Prostate gland (tissue), 2 donors: ENCODE measurements around the gene MTMR4. TPM values are rescaled to one million over a fixed set of nuclear protein-coding genes. Genes with fewer than 3 reads are reported as not detected.

ENCODE experiments used
- DNase-seq: peaks from one replicate; pipeline ENCODE4 v3.0.0-alpha.2; 2019; ENCODE audit warnings: low spot score
- H3K27ac ChIP-seq, 2 donors: fragments of 200-600 bp; sonication (generic); 2 replicates each; pipeline ENCODE4 v1.5.1; 2017 to 2019
- H3K27me3 ChIP-seq: fragments of 200-600 bp; sonication (generic); replicated peaks from 2 replicates; pipeline ENCODE4 v1.5.1; 2019; ENCODE audit not compliant: insufficient read depth
- H3K36me3 ChIP-seq, 2 donors: fragments of 200-600 bp; sonication (generic); 1 replicate in 1 of 2; 2 replicates in 1 of 2; pipeline versions ENCODE4 v1.5.1 to v1.8.1; 2017 to 2019
- H3K4me1 ChIP-seq: fragments of 200-600 bp; sonication (generic); replicated peaks from 2 replicates; pipeline ENCODE4 v1.5.1; 2019
- H3K4me3 ChIP-seq, 2 donors: fragments of 200-600 bp; sonication (generic); 2 replicates each; pipeline ENCODE4 v1.5.1; 2017 to 2019
- H3K9me3 ChIP-seq: fragments of 200-600 bp; sonication (generic); 2 replicates; pipeline ENCODE4 v1.5.1; 2017
- POLR2A ChIP-seq: fragments of 450-650 bp; IDR thresholded peaks from one replicate; pipeline ENCODE4 v1.6.1; 2016; ENCODE audit warnings: antibody characterized with exemption, mild to moderate bottlenecking
- POLR2AphosphoS5 ChIP-seq: sonication (generic); formaldehyde crosslinking; IDR thresholded peaks from one replicate; pipeline ENCODE4 v1.6.1; 2017; ENCODE audit warnings: antibody characterized with exemption
- WGBS: methylation state at CpG from one replicate; pipeline ENCODE4 v1.1.5; 2018; 5-methylcytosine and 5-hydroxymethylcytosine counted together
- intact Hi-C: fragments of 100-400 bp; cut with DNase I; formaldehyde crosslinking; loops from one replicate; pipeline ENCODE4 v1.14.2; 2022
- total RNA-seq, 2 donors: library from RNA; depleted of rRNA; stranded (reverse); fragments of >200 nt; gene quantifications; one replicate each; pipeline ENCODE4 v1.1.0, GENCODE V29; 2016
- TF ChIP-seq, protein P1 (sequence below), 4 experiments: fragments of 200-600 bp in 2 of 4; fragments of 450-650 bp in 2 of 4; sonication (generic) in 2 of 4; IDR thresholded peaks; 1 replicate in 3 of 4; 2 replicates in 1 of 4; pipeline ENCODE4 v1.5.1; 2016 to 2019; ENCODE audit warnings: antibody characterized with exemption in 4 of 4, mild to moderate bottlenecking in 2 of 4, moderate library complexity in 2 of 4

MTMR4 gene
- total RNA-seq, 2 donors from 2014 or later = 50.7 to 179 TPM

GRCh38 chr17:58501451-58501850, 13.0 kb downstream of the MTMR4 start:
- Histone ChIP-seq H3K9me3 (no peaks in the 10 kb centered on the region), H3K36me3 (peaks cover 7 to 21% of the 10 kb centered on the region in 2 donors), H3K27ac (no peak overlapping the region), H3K4me3 (no peak overlapping the region), H3K27me3 (no peaks in the 10 kb centered on the region), H3K4me1 (no peaks in the 10 kb centered on the region)
- WGBS = 93% methylated on average over 7 of the region's 7 CpGs
- DNase-seq = no peak
- intact Hi-C loops = no loop called here
- TF ChIP-seq POLR2A = no peak
- TF ChIP-seq, protein P1, sequence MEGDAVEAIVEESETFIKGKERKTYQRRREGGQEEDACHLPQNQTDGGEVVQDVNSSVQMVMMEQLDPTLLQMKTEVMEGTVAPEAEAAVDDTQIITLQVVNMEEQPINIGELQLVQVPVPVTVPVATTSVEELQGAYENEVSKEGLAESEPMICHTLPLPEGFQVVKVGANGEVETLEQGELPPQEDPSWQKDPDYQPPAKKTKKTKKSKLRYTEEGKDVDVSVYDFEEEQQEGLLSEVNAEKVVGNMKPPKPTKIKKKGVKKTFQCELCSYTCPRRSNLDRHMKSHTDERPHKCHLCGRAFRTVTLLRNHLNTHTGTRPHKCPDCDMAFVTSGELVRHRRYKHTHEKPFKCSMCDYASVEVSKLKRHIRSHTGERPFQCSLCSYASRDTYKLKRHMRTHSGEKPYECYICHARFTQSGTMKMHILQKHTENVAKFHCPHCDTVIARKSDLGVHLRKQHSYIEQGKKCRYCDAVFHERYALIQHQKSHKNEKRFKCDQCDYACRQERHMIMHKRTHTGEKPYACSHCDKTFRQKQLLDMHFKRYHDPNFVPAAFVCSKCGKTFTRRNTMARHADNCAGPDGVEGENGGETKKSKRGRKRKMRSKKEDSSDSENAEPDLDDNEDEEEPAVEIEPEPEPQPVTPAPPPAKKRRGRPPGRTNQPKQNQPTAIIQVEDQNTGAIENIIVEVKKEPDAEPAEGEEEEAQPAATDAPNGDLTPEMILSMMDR (IDR thresholded peaks at IDR 0.05) = no peak
- TF ChIP-seq POLR2AphosphoS5 = no peak

- H3K9me3 ChIP-seq = no peaks in the 10 kb centered on the region
- no peaks in the 10 kb centered on the region for H3K27me3 ChIP-seq
- 92% methylated on average over 6 of the region's 6 CpGs for WGBS
- intact Hi-C loops = no loop called here
- H3K36me3 ChIP-seq = peaks cover 8 to 12% of the 10 kb centered on the region in 2 donors
- H3K4me3 ChIP-seq = no peak overlapping the region
- TF ChIP-seq, protein P1 (IDR thresholded peaks at IDR 0.05) = no peak
- TF ChIP-seq POLR2AphosphoS5 (no peak), POLR2A (no peak)
- no peak overlapping the region for H3K27ac ChIP-seq
- no peak for DNase-seq
- no peaks in the 10 kb centered on the region for H3K4me1 ChIP-seq
These were observed 16.1 kb downstream of the MTMR4 start for GRCh38 chr17:58498177-58498828.

- no peak for DNase-seq
- Histone ChIP-seq H3K36me3 (peaks cover 13 to 26% of the 10 kb centered on the region in 2 donors), H3K4me3 (no peak overlapping the region), H3K27me3 (no peaks in the 10 kb centered on the region), H3K9me3 (no peaks in the 10 kb centered on the region), H3K27ac (no peak overlapping the region), H3K4me1 (no peaks in the 10 kb centered on the region)
- WGBS = 93% methylated on average over 4 of the region's 4 CpGs
- intact Hi-C loops = no loop called here
- TF ChIP-seq POLR2A (no peak), POLR2AphosphoS5 (no peak)
- TF ChIP-seq, protein P1 (IDR thresholded peaks at IDR 0.05) = no peak
These were observed 20.9 kb downstream of the MTMR4 start for GRCh38 chr17:58493506-58493905.

- TF ChIP-seq POLR2AphosphoS5 = no peak
- TF ChIP-seq, protein P1 (IDR thresholded peaks at IDR 0.05) = no peak
- TF ChIP-seq POLR2A = no peak
- H3K27ac ChIP-seq = no peak overlapping the region
These were observed 22.0 kb downstream of the MTMR4 start for GRCh38 chr17:58492238-58493121.

More at GRCh38 chr17:58492238-58493121, 22.0 kb downstream of the MTMR4 start:
- intact Hi-C loops = no loop called here
- WGBS = 86% methylated on average over 11 of the region's 11 CpGs
- peaks cover 13 to 26% of the 10 kb centered on the region in 2 donors for H3K36me3 ChIP-seq
- H3K4me1 ChIP-seq = no peaks in the 10 kb centered on the region
- DNase-seq = no peak
- H3K4me3 ChIP-seq = no peak overlapping the region
- no peaks in the 10 kb centered on the region for H3K27me3 ChIP-seq
- no peaks in the 10 kb centered on the region for H3K9me3 ChIP-seq
